Stimulated activated CD8-positive, alpha-beta memory T cell treated with anti-CD3 and anti-CD28 coated beads, Interleukin-15, amount 100 ng/mL, for 24 hours (primary cell): ENCODE measurements around the gene VGLL1.

Experiments used
- DNase-seq: peaks from one replicate; pipeline ENCODE4 v3.0.0-alpha.2; 2020; ENCODE audit warnings: low read depth

VGLL1 gene, protein sequence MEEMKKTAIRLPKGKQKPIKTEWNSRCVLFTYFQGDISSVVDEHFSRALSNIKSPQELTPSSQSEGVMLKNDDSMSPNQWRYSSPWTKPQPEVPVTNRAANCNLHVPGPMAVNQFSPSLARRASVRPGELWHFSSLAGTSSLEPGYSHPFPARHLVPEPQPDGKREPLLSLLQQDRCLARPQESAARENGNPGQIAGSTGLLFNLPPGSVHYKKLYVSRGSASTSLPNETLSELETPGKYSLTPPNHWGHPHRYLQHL

DNA sequence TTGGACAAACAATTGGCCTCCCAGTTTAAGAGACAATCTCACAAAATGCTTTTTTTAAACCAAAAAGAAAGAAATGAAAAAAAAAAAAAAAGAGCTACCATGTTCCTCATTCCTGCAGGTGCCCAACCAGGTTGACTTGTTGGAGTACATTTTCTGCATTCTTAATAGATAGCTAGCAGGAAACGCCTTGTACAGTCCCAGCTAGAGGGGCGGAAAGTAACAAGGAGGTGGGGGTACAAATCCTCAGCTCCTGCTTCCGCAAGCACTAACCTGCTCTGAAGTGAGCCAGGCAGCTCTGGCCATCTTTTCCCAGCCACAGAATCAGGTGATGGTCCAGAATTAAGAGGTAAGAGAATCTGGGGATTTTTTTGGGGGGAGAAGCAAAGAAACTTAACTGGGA is at the start of gene VGLL1:
TSS of gene VGLL1 (plus strand) at position 265 of the 400 bp plus-strand sequence. CDS start 3,806 bp downstream, outside the sequence.
- no peak for DNase-seq

DNA sequence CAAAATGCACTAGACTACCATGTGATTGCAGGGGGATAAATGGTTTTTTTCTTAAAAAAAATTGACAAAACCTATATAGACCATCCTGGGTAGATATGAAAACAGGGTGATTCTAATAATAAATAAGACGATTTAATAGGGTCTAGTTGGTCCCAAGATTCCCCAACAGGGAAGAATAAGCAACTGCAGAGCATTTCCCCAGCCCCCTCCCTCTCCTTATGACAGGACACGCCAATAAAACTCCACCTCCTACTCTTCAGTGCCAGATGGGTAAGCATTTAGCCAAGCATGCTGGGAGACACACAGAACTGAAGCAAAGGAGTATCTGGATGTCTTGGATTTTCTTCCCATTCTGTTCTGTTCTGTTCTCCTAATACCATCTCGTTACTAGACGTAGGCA is 44.4 kb upstream of the VGLL1 start, which contains the start of gene BRS3:
TSS of gene BRS3 (plus strand) at position 301 of the 400 bp plus-strand sequence. CDS start 168 bp downstream, outside the sequence.
- DNase-seq = no peak

DNA sequence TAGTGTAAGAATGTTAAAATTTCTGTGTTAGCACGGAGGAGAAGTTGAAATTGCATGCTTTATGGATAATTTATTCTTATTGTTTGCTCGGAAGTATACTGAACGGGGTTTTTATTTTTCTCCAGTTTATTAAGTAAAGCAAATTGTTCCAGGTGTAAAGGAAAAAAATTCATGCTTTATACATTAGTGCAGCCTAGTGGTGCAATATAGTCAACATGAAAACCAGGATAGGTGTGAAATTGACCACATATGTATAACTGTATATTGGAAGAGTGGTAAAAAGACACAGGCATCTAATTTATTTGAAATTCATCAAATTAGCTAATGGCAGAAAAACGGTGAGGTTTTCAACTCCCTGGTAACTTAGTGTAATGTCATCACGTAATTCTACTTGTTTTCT is 43.3 kb upstream of the VGLL1 start:
- DNase-seq = no peak

DNA sequence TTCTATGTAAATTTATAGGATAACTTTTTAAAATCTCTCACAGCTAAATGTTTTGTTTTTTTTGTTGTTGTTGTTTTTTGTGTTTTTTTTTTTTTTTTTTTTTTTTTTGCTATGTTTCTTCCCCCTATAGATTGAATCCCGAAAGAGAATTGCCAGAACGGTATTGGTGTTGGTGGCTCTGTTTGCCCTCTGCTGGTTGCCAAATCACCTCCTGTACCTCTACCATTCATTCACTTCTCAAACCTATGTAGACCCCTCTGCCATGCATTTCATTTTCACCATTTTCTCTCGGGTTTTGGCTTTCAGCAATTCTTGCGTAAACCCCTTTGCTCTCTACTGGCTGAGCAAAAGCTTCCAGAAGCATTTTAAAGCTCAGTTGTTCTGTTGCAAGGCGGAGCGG is 40.2 kb upstream of the VGLL1 start:
- DNase-seq = no peak

DNA sequence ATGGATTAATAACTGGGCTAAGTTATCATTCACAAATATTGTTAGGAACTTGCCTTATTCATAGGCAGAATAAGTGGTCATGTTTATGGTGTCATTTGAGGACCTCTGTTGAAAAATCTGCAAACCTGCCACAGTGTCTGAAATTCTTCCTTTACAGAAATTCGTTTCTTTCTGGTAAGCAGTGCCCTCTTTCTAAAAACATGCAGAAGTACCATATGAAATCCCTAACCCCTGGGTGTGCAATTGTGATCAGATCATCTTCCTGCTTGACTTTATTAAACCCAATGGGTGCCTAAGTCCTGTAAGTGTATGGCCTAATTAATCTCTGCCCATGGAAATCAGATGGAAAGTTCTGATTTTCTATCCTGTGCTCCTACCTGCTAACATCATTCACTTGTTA is 39.0 kb upstream of the VGLL1 start:
- no peak for DNase-seq

DNA sequence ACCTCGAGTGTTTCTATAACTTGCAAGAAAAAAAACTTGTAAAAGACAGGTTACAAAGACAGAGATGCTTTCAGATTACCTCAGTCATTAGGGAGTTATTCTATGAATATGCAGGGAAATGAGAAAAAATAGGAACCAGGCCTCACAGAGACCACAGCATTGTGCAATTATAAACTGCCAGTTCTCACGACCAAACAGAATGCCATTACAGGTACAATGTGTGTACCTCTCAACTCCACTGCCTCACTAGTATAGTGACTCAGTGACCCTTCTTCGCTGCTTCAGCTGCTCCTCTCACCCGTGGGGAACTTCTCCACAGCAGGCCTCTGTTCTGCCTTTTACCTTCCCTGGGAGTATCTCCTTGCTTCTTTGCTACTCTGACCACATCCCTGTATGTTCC is 37.0 kb upstream of the VGLL1 start:
- no peak for DNase-seq

DNA sequence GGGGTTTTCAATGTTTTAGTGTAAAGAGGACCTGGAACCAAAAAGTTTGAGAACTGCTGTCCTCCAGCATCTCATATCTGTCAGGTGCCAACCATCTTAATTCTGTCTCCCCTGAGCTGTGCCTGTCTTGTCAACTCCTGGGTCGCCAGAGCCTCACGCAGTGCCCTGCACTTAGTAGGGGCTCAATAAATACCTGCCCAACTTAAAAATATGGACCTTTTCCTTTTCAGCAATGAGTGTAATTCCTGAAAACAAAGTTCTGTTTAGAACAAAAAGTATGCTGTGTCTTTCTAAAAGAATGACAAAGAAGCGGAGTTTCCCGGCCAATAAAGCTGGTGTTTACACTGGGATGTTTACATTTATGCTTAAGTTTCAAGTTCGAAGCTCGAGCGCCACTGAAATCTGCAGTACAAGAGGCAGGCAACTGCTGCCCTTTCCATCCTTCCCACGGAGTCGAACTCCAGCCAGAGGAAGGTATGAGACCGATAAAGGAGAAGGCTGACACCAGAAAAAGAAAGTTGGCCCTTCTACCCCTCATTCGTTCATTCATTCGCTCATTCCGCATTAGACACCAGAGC is 35.7 kb upstream of the VGLL1 start:
- no peak for DNase-seq

DNA sequence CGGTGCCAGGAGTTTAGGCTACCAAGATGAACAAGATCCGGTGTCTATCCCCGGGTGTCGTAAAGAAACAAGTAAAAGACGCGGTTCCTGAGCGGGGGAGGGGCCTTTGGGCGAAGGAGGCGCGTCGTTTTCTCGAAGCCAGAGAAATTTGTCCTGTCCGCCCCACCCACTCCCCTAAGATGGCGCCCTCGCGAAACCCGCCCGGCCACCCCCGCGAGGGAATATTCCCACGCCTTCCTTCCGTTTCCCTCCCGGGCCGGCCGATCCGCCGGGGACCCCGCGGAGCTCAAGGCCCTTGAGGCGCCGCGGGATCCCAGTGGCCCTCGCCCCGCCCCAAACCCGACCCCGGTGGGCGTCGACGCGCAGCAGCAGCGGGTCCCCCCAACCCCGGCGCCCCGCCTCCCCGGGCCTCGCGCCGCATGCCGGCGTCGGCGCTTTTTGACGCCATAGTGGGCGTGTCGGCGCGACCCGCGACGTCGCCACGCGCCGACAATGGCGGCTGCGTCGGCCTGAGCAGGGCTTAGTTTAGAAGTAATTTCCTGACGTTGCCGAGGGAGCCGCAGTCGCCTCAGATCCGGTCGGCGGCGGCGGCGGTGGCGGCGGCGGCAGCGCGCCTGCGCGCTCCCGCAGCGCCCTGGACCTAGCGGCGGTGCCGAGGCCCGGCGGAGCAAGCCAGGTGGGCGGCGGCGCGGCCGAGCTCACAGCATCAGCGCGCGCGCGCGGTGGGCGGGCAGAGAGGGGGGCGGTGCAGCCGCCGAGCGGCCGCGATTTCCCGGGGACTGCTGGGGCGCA is 35.1 kb upstream of the VGLL1 start:
- peak; percentile 59 for DNase-seq

DNA sequence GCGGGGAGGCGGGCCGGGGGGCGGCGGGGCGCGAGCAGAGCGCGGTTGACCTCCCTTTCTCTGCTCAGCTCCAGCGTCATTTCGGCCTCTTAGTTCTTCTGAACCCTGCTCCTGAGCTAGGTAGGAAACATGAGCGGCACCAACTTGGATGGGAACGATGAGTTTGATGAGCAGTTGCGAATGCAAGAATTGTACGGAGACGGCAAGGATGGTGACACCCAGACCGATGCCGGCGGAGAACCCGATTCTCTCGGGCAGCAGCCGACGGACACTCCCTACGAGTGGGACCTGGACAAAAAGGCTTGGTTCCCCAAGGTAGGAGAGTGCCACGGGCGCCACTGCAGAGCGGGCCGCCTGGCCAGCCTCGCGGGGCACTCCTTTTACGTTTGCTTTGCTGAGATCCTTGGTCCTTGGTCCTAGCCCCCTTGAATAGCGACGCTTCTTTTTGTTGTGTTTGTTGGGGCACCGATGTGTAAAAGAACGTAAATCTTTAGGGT is 34.4 kb upstream of the VGLL1 start, which contains the start of gene HTATSF1:
TSS of gene HTATSF1 (plus strand) at position 37 of the 497 bp plus-strand sequence. CDS start at position 130, 93 bp downstream.
- DNase-seq = no peak

DNA sequence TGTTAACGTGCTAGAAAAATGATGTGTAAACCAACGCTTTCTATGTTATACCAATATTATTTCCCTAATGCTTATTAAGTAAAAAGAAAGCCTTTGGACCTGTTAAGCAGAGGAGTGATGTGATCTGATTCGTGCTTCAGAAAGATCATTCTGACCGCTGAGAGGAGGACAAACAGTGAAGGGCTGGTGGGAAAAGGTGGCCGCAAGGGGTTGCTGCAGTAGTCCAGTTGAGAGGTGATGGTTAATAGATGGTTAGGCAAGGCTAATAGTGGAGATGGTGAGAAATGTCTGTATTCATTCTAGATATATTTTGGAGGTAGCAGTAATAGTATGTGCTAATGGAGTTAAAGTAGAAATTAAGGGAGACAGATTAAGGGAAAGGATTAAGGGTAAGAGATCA is 12.9 kb upstream of the VGLL1 start:
- DNase-seq = no peak

DNA sequence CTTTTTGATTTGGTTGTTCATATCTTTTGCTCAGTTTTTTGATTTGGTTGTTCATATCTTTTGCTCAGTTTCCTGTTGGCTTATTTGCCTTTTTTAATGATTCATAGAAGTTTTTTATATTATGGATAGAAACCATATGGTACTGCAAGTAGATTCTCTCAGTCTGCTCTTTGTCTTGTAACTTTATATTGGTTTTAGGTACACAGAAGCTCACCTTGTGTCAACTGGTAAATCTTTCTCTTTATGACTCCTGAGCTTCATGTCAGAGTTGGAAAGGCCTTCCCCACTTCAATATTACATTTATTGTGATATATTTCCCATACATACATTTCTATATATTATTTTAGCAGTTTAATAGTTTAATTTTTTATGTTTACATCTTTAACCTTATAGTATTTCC is 8.2 kb upstream of the VGLL1 start:
- no peak for DNase-seq

DNA sequence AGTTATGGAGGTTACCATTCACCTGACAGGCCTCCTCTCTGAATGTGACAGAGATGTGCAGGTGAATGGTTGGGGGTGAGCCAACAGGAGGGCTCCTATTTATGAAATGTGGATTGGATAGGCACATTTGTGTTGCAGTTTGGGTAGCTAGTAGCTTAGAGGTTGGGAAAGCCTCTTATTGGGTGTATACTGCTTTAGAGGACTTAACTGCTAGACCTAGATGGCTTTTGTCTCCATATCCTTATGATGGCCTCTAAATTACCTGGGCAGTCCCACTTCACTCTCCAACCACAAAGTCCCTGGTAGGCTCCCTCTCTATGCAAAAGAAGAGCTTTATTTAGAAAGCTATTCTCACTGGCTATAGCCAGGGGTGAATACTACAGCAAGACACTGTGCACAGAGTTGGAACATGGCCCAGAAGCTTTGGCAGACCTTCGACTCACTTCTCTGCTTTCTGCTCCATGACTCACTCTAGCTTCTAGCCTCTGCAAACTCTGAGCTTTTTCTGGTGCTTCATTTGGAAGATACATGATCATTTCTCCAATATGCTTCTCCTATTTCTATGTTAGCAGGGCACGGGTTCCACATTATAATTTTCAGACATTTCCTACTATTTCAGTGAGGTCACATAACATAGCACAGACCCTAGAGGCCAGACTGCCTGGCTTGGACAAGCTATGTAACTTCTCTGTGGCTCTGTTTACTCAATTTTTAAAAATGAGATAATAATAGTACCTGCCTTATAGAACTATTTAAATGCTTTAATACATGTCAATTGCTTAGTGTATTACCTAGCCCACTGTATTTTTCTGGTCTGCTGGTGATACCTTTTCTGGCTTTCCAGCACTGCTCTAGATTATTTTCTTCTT is 6.0 kb upstream of the VGLL1 start:
- DNase-seq = no peak

DNA sequence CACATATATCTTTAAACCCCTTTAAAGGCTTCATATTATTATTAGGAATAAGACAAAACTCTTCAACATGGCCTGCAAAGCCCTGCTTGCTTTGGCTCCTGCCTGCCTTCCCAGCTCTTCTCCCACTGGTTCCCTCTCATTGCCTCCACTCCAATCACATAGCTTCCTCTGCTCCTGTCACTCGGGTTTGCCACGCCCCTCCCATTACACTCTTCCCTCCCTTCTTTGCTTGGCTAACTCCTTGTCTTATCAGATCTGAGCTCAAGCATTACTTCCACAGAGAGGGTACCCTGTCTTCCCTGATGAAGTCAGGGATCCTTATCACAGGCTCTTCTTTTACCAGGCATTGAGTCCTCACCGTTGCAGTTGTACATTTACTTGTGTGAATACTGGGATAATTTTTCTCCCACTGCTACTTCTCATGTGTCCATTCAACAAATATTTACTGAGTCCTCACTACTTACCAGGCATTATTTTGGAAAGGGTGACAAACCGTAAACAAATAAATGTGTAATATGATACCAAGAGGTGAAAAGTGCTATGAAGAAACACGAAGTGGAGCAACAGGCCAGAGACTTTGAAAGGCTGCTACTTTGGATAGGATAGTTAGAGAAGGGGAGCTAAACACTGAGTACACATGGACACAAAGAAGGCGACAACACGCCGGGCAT is 3.2 kb upstream of the VGLL1 start:
- DNase-seq = no peak

DNA sequence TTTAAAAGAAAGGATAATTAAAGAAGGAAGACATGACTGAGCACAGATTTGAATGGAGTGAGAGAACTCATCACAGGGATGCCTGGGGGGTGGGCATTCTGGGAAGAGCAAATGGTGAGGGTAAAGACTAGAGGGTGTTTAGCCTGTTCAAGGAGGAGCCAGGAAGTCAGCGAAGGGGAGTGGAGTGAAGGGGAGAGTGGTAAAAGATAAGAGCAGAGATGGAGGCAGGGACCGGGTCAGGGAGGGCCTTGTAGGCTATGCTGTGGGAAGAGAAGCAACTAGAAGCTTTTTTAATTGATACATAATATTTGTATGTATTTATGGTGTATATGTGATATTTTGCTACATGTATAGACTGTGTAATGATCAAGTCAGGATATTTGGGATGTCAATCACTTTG is 2.2 kb upstream of the VGLL1 start:
- no peak for DNase-seq

DNA sequence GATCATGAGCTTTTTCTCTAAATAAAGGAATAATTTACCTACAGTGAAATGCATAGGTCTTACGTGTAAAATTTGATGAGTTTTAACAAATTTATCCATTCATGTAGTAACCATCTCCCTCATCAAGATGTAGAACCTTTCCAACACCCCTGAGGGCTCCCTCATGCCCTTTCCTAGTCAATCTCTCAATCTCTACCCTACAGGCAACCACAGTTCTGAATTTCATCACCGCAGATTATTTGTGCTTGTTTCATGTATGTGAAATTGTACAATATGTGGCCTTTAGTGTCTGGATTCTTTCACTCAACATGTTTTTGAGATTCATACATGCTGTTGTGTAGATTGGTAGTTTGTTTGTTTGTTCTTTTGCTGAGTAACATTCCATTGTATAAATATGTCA is 2.1 kb downstream of the VGLL1 start:
- DNase-seq = no peak

DNA sequence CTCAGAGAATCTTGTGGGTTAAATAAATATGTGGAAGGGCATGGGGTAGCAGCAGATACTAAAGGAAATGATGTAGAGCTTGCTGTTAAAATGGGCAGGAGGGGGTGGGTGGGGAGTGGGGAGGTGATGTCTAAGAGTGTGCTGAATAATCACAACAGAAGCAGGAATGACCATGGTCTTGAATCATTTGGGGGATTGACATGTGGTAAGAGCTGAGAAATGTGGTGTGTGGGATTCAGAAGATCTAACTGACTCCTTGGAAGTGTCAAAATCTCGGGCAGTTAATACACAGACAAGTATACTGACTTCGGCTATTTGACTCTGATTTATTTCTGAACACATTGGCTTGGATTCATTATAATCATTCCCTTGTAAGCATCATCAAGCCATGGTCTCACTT is 6.8 kb downstream of the VGLL1 start:
- no peak for DNase-seq

DNA sequence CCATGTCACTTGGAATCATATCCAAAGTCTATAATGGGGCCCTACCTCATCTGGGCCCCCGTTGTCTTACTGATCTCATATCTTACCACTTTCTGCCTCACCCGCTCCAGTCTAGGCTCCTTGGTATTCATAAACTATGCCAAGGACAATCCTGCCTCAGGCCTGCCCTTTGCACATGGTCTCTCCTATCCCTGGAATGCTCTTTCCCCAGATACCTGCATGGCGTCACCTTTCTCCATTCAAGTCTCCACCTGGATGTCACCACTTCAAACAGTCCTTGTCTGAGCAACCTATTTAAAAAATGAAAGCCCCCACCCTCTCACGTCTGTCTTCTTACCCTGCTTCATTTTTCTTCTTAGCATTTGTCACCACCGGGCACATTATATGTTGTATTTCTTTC is 8.2 kb downstream of the VGLL1 start:
- no peak for DNase-seq

DNA sequence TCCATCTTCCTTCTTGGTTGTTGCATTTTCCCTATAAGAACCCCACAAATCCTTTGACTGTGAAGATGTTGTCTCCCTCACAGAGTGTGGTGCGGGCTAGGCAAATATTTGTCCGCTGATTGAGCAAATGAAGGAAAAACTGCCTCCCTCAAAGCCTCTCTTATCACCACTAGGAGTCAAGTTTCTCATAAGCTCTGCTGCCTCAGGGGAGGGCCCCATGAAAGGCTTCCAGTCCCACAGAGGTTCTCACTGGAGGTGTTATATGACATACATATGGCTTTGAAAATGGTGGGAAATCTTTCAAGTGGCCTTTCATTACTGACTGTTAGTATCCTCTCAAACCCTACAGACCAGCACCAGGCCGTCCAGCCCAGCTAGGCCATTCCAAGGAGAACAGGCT is 9.3 kb downstream of the VGLL1 start:
- DNase-seq = no peak

DNA sequence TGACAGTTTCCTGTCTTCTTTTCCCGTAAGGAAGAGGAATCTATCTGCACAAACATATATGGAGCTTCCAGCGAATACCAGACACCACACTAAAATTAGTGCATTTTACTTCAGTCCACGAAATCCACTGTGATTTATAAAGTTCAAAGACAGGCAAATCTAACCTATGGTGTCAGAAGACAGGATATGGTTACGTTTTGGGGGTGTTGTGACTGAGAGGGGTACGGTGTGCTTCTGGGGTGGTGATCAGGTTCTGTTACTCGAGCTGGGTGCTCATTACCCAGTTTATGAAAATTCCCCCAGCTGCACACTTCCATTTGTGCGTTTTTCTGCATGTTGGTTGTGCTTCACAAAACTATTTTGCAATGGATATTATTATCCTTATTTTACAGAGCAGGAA is 10.3 kb downstream of the VGLL1 start:
- DNase-seq = no peak

DNA sequence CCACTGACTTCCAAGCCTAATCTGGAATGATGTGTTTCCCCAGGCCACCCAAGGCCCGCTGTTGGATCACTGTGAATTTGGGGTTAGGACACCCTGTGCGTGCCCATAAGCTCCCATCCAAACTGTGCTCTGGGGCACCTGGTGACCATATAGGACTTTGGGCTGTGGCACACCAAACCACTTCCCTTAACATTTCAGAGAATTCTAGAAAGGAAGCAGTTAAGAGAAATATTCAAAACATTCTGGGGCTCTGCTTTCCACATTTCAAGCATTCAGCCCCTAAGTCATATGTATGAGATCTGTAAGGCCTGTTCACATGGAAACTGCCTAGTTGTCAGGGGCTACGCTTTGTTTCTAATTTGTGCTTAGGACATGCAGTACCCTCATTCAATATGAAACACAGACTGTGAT is 14.4 kb downstream of the VGLL1 start:
- DNase-seq = no peak

DNA sequence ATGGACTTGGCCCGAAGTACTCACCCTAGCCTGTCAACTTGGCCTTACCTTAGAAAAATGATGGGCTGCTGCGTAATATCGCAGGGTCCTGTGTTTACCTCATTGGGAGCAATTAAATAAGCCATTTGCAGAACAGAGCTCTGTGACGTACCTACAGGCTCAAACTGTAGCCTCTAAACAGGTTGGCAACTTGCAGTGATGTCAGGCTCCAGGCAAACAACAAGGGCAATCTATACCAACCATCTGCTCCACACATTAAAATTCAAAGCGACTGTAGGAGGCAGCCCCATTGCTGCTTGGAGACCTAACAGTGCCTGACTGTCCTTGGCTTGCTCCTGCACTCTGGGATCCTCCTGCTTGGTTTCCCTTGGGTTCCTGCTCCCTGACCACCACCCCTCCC is 17.2 kb downstream of the VGLL1 start:
- no peak for DNase-seq
